Measurements from ENCODE around the gene RAI1. TPM values are rescaled to one million over a fixed set of nuclear protein-coding genes. Genes with fewer than 3 reads are reported as not detected.

The RAI1 gene
- total RNA-seq, 1 donor from 2014 or later, result 29.2 TPM

GRCh38 chr17:17783825-17784656 lies 102.8 kb downstream of the RAI1 start:
- H3K9me3 ChIP-seq, result no peaks in the 10 kb centered on the region
- intact Hi-C loops (cut with DNase I), result no loop called here
- H3K27ac ChIP-seq, result peak overlapping the region; percentile 97
- H3K36me3 ChIP-seq, result no peaks in the 10 kb centered on the region
- peaks cover 52% of the 10 kb centered on the region for H3K4me1 ChIP-seq
- H3K27me3 ChIP-seq, result no peaks in the 10 kb centered on the region
- no peak for DNase-seq (ENCODE audit: extremely low spot score in 2 of 2)
- TF ChIP-seq POLR2A (IDR thresholded peaks at IDR 0.05), result no peak
- no peak for TF ChIP-seq CTCF (IDR thresholded peaks at IDR 0.05)
- TF ChIP-seq POLR2AphosphoS5 (IDR thresholded peaks at IDR 0.05; ENCODE audit: insufficient read depth in 1 of 2, low read depth in 1 of 2), result peak in 1 of 2 donors; percentile 52
- H3K4me3 ChIP-seq, result peak overlapping the region; percentile 52 to 55

- no peak for TF ChIP-seq CTCF (IDR thresholded peaks at IDR 0.05)
- no peak for TF ChIP-seq POLR2A (IDR thresholded peaks at IDR 0.05)
- TF ChIP-seq POLR2AphosphoS5 (IDR thresholded peaks at IDR 0.05; ENCODE audit: insufficient read depth in 1 of 2, low read depth in 1 of 2), result no peak
- Histone ChIP-seq H3K4me3 (peak overlapping the region in 1 of 2 donors; percentile 55), H3K4me1 (peaks cover 49% of the 10 kb centered on the region), H3K27me3 (no peaks in the 10 kb centered on the region), H3K36me3 (no peaks in the 10 kb centered on the region), H3K9me3 (no peaks in the 10 kb centered on the region), H3K27ac (peak overlapping the region; percentile 97)
- intact Hi-C loops (cut with DNase I), result no loop called here
- DNase-seq (ENCODE audit: extremely low spot score in 2 of 2), result no peak
Observed at GRCh38 chr17:17784657-17785267, 103.5 kb downstream of the RAI1 start.

- no peak for DNase-seq (ENCODE audit: extremely low spot score in 2 of 2)
- Histone ChIP-seq H3K36me3 (no peaks in the 10 kb centered on the region), H3K27me3 (no peaks in the 10 kb centered on the region), H3K27ac (no peak overlapping the region), H3K4me3 (no peak overlapping the region), H3K9me3 (no peaks in the 10 kb centered on the region), H3K4me1 (peaks cover 52% of the 10 kb centered on the region)
- TF ChIP-seq POLR2A (IDR thresholded peaks at IDR 0.05), result no peak
- no peak for TF ChIP-seq POLR2AphosphoS5 (IDR thresholded peaks at IDR 0.05; ENCODE audit: insufficient read depth in 1 of 2, low read depth in 1 of 2)
- TF ChIP-seq CTCF (IDR thresholded peaks at IDR 0.05), result no peak
- intact Hi-C loops (cut with DNase I), result no loop called here
Observed at GRCh38 chr17:17785407-17785806, 104.1 kb downstream of the RAI1 start.

- H3K9me3 ChIP-seq, result no peaks in the 10 kb centered on the region
- no peak for TF ChIP-seq POLR2A (IDR thresholded peaks at IDR 0.05)
- TF ChIP-seq CTCF (IDR thresholded peaks at IDR 0.05), result no peak
- TF ChIP-seq POLR2AphosphoS5 (IDR thresholded peaks at IDR 0.05; ENCODE audit: insufficient read depth in 1 of 2, low read depth in 1 of 2), result no peak
- peaks cover 52% of the 10 kb centered on the region for H3K4me1 ChIP-seq
- DNase-seq (ENCODE audit: extremely low spot score in 2 of 2), result no peak
- H3K27me3 ChIP-seq, result no peaks in the 10 kb centered on the region
- H3K36me3 ChIP-seq, result no peaks in the 10 kb centered on the region
- intact Hi-C loops (cut with DNase I), result no loop called here
- H3K27ac ChIP-seq, result no peak overlapping the region
- no peak overlapping the region for H3K4me3 ChIP-seq
Observed at GRCh38 chr17:17786998-17787397, 105.7 kb downstream of the RAI1 start.

- intact Hi-C loops (cut with DNase I), result no loop called here
Observed at GRCh38 chr17:17787568-17787967, 106.3 kb downstream of the RAI1 start.

More at GRCh38 chr17:17787568-17787967, 106.3 kb downstream of the RAI1 start:
- Histone ChIP-seq H3K4me3 (no peak overlapping the region), H3K27ac (no peak overlapping the region), H3K36me3 (no peaks in the 10 kb centered on the region), H3K4me1 (peaks cover 52% of the 10 kb centered on the region), H3K9me3 (no peaks in the 10 kb centered on the region), H3K27me3 (no peaks in the 10 kb centered on the region)
- TF ChIP-seq POLR2A (IDR thresholded peaks at IDR 0.05), result no peak
- no peak for TF ChIP-seq POLR2AphosphoS5 (IDR thresholded peaks at IDR 0.05; ENCODE audit: insufficient read depth in 1 of 2, low read depth in 1 of 2)
- no peak for TF ChIP-seq CTCF (IDR thresholded peaks at IDR 0.05)
- DNase-seq (ENCODE audit: extremely low spot score in 2 of 2), result no peak
